ENCODE data around the gene ENDOD1.

GRCh38 chr11:95115597-95115996, 26.0 kb downstream of the ENDOD1 start:
- TF ChIP-seq POLR2A (IDR thresholded peaks at IDR 0.05) (no peak), CTCF (IDR thresholded peaks at IDR 0.05) (no peak)

All from esophagus squamous epithelium (tissue), 4 donors.